ENCODE data around the gene TNNC1. TPM values are rescaled to one million over a fixed set of nuclear protein-coding genes. Genes with fewer than 3 reads are reported as not detected.

TNNC1 gene
- polyA plus RNA-seq, 1 donor from 2014 or later, result 2.2 TPM

DNA sequence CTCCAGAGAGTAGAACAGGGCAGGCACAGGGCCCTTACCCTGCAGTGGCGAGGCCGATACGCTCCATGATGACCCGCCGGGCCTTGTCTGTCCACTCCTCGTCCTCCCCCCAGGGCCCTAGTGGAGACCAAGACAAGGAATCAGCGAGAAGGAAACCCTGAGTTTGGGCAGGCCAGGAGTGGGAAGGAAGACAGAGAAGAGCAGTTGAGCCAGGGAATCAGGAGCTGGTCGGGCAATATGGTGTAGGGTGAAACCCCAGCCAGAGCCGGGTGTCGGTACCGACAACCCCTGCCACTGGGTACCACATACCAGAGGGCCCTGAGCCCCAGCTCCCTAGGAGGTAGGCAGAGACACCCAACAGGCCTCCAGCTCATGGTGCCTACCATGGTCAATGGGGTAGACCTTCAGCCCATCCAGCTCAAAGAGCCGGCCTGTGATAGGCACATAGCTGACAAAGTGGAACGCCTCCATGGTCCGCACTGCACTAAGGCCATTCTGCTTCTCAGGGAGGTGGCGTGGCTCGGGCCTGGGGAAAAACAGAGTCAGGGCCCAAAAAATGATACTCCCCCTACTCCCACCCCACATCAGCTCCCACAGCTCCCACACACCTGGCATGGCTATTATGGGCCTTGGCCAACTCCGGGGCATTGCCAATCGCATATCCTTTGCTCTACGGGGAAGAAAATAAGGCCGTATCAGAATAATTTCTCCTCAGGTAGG is 46.9 kb downstream of the TNNC1 start:
- Histone ChIP-seq H3K27ac (ENCODE audit: low read length) (no peak overlapping the region), H4K20me1 (ENCODE audit: insufficient read depth) (no peaks in the 10 kb centered on the region), H3K27me3 (ENCODE audit: insufficient read depth, low read depth, low read length) (no peaks in the 10 kb centered on the region), H3K36me3 (ENCODE audit: insufficient read depth, low read length) (peaks cover 7% of the 10 kb centered on the region), H3K9me3 (ENCODE audit: low read length) (no peaks in the 10 kb centered on the region), H3K9me2 (ENCODE audit: insufficient read depth, low read length) (no peaks in the 10 kb centered on the region), H3K9ac (ENCODE audit: low read length) (no peak overlapping the region), H2AFZ (ENCODE audit: low read depth, low read length) (no peak overlapping the region), H3K79me2 (replicated peaks; ENCODE audit: insufficient read depth, low read length) (peaks cover 20% of the 10 kb centered on the region), H3K4me3 (ENCODE audit: low read length) (no peak overlapping the region), H3K4me2 (ENCODE audit: low read length) (no peak overlapping the region), H3F3A (ENCODE audit: insufficient read depth, low read length, poor library complexity, severe bottlenecking) (no peaks in the 10 kb centered on the region)
- no peak for TF ChIP-seq TAF1 (IDR thresholded peaks at IDR 0.05; ENCODE audit: low read depth)
- TF ChIP-seq RAD21 (conservative IDR thresholded peaks at IDR 0.05), result no peak
- TF ChIP-seq EZH2 (IDR thresholded peaks at IDR 0.05; ENCODE audit: borderline replicate concordance, insufficient read depth, low read length, poor library complexity, severe bottlenecking), result no peak
- TF ChIP-seq POLR2AphosphoS5 (IDR thresholded peaks at IDR 0.05), result no peak
- TF ChIP-seq, protein P1, sequence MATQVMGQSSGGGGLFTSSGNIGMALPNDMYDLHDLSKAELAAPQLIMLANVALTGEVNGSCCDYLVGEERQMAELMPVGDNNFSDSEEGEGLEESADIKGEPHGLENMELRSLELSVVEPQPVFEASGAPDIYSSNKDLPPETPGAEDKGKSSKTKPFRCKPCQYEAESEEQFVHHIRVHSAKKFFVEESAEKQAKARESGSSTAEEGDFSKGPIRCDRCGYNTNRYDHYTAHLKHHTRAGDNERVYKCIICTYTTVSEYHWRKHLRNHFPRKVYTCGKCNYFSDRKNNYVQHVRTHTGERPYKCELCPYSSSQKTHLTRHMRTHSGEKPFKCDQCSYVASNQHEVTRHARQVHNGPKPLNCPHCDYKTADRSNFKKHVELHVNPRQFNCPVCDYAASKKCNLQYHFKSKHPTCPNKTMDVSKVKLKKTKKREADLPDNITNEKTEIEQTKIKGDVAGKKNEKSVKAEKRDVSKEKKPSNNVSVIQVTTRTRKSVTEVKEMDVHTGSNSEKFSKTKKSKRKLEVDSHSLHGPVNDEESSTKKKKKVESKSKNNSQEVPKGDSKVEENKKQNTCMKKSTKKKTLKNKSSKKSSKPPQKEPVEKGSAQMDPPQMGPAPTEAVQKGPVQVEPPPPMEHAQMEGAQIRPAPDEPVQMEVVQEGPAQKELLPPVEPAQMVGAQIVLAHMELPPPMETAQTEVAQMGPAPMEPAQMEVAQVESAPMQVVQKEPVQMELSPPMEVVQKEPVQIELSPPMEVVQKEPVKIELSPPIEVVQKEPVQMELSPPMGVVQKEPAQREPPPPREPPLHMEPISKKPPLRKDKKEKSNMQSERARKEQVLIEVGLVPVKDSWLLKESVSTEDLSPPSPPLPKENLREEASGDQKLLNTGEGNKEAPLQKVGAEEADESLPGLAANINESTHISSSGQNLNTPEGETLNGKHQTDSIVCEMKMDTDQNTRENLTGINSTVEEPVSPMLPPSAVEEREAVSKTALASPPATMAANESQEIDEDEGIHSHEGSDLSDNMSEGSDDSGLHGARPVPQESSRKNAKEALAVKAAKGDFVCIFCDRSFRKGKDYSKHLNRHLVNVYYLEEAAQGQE (IDR thresholded peaks at IDR 0.05; ENCODE audit: borderline replicate concordance), result no peak
- TF ChIP-seq SMC3 (conservative IDR thresholded peaks at IDR 0.05; ENCODE audit: poor library complexity), result no peak
- TF ChIP-seq MXI1 (conservative IDR thresholded peaks at IDR 0.05; ENCODE audit: poor library complexity, severe bottlenecking), result no peak
- no peak for TF ChIP-seq EP300 (conservative IDR thresholded peaks at IDR 0.05; ENCODE audit: poor library complexity, severe bottlenecking)
- TF ChIP-seq, protein P2, sequence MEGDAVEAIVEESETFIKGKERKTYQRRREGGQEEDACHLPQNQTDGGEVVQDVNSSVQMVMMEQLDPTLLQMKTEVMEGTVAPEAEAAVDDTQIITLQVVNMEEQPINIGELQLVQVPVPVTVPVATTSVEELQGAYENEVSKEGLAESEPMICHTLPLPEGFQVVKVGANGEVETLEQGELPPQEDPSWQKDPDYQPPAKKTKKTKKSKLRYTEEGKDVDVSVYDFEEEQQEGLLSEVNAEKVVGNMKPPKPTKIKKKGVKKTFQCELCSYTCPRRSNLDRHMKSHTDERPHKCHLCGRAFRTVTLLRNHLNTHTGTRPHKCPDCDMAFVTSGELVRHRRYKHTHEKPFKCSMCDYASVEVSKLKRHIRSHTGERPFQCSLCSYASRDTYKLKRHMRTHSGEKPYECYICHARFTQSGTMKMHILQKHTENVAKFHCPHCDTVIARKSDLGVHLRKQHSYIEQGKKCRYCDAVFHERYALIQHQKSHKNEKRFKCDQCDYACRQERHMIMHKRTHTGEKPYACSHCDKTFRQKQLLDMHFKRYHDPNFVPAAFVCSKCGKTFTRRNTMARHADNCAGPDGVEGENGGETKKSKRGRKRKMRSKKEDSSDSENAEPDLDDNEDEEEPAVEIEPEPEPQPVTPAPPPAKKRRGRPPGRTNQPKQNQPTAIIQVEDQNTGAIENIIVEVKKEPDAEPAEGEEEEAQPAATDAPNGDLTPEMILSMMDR (IDR thresholded peaks at IDR 0.05; ENCODE audit: poor library complexity, severe bottlenecking), result no peak

DNA sequence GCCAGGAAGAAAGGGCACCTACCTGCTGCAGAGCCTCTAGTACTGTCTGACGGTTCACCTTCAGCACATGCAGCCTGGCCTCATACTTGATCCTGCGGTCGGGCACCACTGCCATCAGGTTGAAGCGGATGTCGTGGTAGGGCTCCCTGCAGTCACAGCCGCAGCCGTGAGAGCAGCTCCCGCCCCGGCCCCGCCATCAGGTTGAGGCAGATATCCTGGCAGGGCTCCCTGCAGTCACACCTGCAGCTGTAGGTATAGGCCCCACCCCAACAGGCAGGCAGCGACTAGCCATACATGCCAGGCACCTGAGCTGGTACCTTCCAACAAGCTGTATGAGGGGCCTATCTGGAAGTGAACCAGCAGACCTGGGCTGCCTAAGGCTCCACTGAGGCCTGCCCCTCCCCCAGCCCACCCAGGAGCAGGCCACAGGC is 47.6 kb downstream of the TNNC1 start:
- no peaks in the 10 kb centered on the region for H4K20me1 ChIP-seq (ENCODE audit: insufficient read depth)
- H3K9ac ChIP-seq (ENCODE audit: low read length), result no peak overlapping the region
- H3K79me2 ChIP-seq (replicated peaks; ENCODE audit: insufficient read depth, low read length), result peaks cover 20% of the 10 kb centered on the region
- peaks cover 7% of the 10 kb centered on the region for H3K36me3 ChIP-seq (ENCODE audit: insufficient read depth, low read length)
- H3K9me2 ChIP-seq (ENCODE audit: insufficient read depth, low read length), result no peaks in the 10 kb centered on the region
- H2AFZ ChIP-seq (ENCODE audit: low read depth, low read length), result no peak overlapping the region
- no peaks in the 10 kb centered on the region for H3K27me3 ChIP-seq (ENCODE audit: insufficient read depth, low read depth, low read length)
- no peak overlapping the region for H3K4me2 ChIP-seq (ENCODE audit: low read length)
- no peaks in the 10 kb centered on the region for H3K9me3 ChIP-seq (ENCODE audit: low read length)
- TF ChIP-seq SMC3 (conservative IDR thresholded peaks at IDR 0.05; ENCODE audit: poor library complexity) (no peak), EP300 (conservative IDR thresholded peaks at IDR 0.05; ENCODE audit: poor library complexity, severe bottlenecking) (no peak), MXI1 (conservative IDR thresholded peaks at IDR 0.05; ENCODE audit: poor library complexity, severe bottlenecking) (no peak), RAD21 (conservative IDR thresholded peaks at IDR 0.05) (no peak), EZH2 (IDR thresholded peaks at IDR 0.05; ENCODE audit: borderline replicate concordance, insufficient read depth, low read length, poor library complexity, severe bottlenecking) (no peak), TAF1 (IDR thresholded peaks at IDR 0.05; ENCODE audit: low read depth) (no peak), POLR2AphosphoS5 (IDR thresholded peaks at IDR 0.05) (no peak)
- TF ChIP-seq, protein P1 (IDR thresholded peaks at IDR 0.05; ENCODE audit: borderline replicate concordance), result no peak
- TF ChIP-seq, protein P2 (IDR thresholded peaks at IDR 0.05; ENCODE audit: poor library complexity, severe bottlenecking), result no peak
- no peaks in the 10 kb centered on the region for H3F3A ChIP-seq (ENCODE audit: insufficient read depth, low read length, poor library complexity, severe bottlenecking)
- H3K27ac ChIP-seq (ENCODE audit: low read length), result no peak overlapping the region
- H3K4me3 ChIP-seq (ENCODE audit: low read length), result no peak overlapping the region

Measured in neural cell (in vitro differentiated cells).